GM18502 (cell line): ENCODE data around the gene GLS.
"Not testable (repeated sequence)": the region's sequence is repeated elsewhere in the genome, so short reads cannot be mapped to it uniquely, and the experiment has no call there.

ENCODE experiments used
- ATAC-seq: cut with Tn5 transposase; IDR thresholded peaks from one replicate; pipeline ENCODE4 v1.9.1; 2021; ENCODE audit warnings: mild to moderate bottlenecking; ENCODE audit not compliant: unreplicated experiment, poor library complexity

Gene GLS

DNA sequence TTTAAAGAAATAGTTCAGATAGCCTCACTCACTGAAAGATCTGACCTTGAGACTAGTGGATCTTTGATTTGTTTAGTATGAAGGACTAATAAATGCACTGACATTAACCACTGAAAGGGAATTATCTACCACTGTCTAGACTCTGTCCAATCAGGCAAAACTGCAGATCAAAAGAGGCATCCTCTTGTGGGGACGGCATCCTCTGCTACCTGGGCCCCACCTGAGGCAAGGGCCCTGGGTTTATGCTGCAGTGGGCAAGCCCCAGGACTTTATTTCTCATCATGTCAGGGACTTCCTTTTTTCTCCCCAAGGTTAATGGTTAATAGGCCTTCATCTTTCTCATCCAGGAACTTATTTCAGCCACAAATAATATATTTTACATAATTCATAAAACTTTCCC lies 101.1 kb downstream of the GLS start:
- ATAC-seq: no peak

DNA sequence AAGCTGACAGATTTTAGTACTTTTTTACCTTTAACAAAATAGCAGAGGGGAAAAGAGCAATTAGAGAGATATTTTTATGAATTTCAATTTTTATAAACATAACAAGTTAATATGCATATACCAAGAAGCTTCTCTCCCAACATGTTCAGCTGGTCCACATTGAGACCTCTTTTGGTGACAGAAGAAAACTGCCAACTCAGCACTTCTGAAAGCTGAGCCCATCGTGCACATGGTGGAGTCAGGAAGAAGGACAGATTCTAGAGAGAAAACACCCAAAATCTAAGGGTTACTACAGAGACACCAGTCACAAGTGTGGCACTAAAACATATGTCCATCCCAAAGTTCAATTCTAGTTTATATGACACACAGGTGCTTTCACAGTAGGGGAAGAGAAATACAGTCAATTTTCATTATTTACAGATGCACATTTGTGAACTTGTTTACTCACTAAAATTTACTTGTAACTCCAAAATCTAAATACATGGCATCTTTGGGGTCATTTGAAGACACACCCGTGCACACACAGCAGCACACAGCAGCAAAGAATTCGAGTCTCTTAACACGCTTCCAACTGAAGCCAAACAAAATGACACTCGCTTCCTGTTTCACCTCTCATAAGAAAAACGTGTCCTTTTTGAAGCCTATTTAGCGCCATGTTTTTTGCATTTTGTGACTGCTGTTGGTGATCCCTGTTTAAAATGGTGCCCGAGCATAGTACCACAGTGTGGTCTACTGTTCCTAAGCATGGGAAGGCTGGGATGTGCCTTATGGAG lies 101.8 kb downstream of the GLS start:
- no peak for ATAC-seq

- ATAC-seq: no peak
Observed at GRCh38 chr2:190984595-190984994, 104.0 kb downstream of the GLS start.

DNA sequence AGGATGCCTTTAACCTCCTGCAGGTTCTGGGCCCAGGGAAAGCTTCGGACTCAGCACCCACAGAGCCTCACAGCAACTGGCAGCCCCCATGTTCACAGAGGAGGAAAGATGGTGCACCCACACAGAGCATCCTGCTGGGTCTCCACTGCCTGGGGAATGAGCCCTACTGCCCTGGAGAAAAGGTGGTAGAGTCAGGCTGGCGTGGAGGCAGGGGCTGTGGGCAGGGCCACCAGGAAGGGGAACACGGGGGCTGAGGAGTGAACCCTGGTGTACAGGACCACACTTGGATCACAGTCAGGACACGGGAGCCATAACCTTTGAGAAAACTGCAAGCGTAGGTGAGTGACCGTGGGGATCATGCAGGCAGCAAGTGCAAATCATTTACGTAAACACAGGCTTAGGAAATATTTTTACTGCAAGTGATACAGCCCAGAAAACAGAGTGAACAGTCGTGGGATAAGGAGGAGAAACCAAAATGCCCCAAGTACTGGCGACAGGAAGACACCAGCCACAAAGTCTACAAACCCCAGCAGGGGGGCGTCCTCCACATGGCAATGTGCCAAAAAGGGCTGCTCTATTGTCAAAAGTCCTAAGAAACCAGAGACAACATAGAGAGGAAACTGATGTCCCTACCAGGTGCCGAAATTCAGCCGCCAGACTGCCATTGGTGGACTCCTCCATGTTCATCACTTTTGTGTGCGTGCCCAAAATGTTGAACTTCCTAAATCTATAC lies 105.8 kb downstream of the GLS start:
- ATAC-seq: no peak

DNA sequence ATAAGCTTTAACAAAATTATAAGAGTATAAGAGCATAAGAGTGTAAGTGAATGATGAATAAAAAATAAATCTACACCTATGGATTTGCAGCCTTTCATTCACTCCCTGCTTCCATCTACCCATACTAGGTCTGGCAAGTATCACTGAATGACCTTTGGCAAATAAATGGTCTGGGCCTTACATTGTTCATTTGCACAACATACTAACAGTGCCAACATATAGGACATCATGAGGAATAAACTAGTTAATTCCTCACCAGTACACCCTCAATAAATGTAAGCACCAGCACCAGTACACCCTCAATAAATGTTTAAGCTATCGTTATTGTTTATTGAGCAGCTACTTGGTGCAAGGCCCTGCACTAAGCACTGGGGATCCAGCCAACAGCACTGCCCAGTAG lies 106.5 kb downstream of the GLS start:
- ATAC-seq: no peak

DNA sequence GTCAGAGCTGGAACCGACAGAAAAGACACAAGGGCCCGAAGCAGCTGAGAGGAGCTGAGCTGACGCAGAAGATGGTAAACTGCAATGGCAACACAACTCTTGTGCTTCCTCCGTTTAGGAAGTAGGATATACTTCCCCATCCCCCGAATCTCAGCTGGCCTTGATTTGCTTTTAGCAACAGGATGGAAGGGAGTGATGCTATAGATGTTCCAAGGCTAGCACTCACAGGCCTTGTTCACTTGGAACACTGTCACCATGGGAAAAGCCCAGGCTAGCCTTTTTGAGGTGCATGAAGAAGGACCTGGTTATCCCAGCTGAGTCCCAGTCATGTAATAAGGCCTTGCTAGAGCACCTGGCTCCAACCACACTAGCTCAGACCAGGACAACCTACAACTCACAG lies 107.3 kb downstream of the GLS start:
- ATAC-seq: no peak

DNA sequence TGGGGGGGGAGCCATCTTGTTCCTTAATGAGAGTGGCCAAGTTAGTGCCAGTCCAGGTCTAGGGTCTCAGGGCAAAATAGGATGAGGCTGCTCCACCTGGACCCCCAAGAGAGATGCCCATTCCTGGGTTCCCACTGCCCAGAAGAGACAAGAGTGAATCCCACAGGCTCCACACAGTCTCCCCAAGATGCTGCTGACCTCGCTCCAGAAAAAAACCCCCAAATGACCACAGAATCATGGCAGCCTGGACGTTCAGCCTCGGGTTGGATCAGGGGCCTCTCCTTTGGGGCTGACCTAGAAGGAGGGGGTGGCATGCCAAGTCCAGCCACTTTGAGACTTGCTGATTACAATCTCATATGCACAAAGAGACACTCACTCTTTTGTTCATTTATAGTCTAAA lies 108.3 kb downstream of the GLS start:
- ATAC-seq: no peak

GRCh38 chr2:190990132-190990531 lies 109.5 kb downstream of the GLS start:
- no peak for ATAC-seq

DNA sequence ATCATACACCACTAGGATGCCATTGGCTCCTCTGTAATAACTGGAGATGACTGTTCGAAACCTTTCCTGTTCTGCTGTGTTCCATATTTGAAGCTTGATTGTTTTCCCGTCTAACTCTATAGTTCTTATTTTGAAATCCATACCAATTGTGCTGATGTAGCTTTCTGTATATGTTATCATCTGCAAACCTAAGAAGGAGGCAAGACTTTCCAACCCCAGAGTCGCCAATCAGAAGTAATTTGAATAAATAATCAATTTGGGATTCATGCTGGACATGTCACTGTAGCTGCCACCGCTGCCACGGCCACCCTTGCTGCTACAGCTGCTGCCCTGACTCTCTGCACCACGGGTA lies 112.6 kb downstream of the GLS start:
- no peak for ATAC-seq

- ATAC-seq: no peak
Observed at GRCh38 chr2:190994148-190994547, 113.5 kb downstream of the GLS start.

- ATAC-seq: not testable (repeated sequence)
Observed at GRCh38 chr2:190995315-190995714, 114.7 kb downstream of the GLS start.

- peak; percentile 63 for ATAC-seq
Observed at GRCh38 chr2:190996338-190996946, 115.8 kb downstream of the GLS start.

GRCh38 chr2:190996947-190997346 lies 116.3 kb downstream of the GLS start:
- ATAC-seq: no peak

DNA sequence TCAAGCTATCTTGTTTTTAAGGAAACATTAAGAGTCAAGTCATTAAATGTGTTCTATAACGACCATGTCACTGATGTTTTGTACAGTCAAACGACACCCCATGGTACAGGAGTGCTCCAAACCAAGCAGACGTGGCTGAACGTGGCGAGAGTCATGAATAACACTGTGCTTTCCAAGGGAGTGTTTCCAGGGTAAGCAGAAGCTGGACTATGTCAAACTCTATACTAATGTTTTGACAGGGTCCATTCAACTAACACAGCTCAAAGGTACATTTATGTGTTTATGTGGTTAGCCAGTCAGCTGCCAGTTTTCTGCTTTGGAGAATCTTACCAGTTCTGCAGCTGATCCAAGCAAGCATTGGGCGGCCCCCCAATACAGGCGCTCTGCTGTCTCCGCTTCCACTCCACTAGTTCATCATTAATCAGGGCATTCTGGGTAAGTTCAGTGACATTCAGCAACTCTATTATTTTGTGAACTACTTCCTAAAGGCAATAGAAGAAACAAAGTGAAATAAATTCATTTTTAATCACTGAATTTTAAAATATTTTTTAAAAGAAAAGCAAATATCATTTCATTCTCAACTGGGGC lies 117.0 kb downstream of the GLS start:
- no peak for ATAC-seq

- no peak for ATAC-seq
Observed at GRCh38 chr2:190999058-190999457, 118.4 kb downstream of the GLS start.

- no peak for ATAC-seq
Observed at GRCh38 chr2:190999949-191000665, 119.5 kb downstream of the GLS start.

- ATAC-seq: no peak
Observed at GRCh38 chr2:191001032-191001431, 120.4 kb downstream of the GLS start.

GRCh38 chr2:191001624-191002023 lies 121.0 kb downstream of the GLS start:
- ATAC-seq: no peak

DNA sequence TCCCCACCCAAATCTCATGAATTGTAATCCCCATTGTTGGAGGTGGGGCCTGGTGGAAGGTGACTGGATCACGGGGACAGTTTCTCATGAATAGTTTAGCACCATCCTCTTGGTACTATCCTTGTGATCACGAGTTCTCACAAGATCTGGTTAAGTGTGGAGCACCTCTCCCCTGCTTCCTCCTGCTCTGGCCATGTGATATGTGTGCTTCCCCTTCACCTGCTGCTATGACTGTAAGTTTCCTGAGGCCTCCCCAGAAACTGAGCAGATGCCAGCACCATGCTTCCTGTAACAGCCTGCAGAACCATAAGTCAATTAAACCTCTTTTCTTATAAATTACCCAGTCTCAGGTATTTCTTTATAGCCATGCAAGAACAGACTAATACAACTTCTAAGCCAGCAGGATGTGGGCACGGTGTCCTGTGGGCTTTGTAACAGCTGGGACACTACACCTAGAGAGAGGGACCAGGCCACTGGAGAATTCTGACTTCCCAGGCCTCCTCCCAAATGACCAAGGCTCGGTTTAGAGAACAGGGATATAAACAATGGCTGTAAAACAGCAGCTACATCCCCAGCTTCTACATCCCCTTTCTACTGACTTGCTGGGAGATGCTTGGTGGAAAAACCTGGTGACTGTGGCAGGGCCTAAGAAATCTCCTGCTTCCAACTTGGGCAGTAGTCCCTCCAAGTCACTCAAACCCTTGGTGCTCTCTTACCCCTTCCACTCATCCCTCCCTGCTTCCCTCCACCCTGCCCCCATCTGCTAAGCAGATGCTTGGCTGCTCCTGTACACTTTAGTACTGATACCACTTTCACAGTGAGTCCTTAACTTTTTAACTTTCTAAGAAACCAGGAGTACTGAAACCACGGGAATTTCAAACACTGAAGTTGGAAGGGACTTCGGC lies 123.0 kb downstream of the GLS start:
- no peak for ATAC-seq

DNA sequence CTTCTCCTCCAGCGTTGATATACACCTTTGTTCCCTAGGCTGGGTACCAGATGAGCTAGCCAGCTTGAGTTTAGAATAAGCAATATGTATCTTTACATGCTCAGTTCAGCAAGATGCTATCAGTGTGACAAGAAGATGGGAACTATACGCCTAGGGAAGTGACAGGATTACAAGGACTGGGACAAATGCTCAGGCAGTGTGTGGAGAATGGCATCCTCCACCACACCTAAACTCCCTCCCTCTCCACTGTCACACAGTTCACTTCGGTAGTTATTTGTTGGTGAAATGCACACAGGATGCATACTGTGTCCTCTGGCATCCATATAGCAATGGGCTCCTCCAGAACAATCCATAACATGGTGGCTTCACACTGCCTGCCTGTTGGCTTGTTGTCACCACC lies 125.7 kb downstream of the GLS start:
- no peak for ATAC-seq
